ENCODE data around the gene EXT2.

DNA sequence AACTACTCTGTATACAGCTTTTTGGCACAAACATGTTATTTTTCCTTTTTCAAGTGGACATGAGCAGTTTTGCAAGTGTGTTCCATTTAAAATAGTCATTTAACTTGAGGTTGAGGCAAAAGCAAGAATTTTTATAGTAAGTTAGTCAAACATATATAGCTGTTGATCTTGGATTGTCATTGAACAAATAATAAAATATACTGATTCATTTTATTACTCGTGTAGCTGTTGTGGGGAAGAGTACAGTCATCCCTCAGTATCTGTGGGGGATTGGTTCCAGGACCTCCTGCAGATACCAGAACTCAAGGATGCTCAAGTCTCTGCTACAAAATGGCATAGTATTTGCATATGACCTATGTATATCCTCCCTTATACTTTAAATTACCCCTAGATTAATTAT is 45.3 kb downstream of the EXT2 start:
- TF ChIP-seq EZH2 (optimal IDR thresholded peaks at IDR 0.05; ENCODE audit: low read depth, low read length), result no peak
- TF ChIP-seq, protein P1, sequence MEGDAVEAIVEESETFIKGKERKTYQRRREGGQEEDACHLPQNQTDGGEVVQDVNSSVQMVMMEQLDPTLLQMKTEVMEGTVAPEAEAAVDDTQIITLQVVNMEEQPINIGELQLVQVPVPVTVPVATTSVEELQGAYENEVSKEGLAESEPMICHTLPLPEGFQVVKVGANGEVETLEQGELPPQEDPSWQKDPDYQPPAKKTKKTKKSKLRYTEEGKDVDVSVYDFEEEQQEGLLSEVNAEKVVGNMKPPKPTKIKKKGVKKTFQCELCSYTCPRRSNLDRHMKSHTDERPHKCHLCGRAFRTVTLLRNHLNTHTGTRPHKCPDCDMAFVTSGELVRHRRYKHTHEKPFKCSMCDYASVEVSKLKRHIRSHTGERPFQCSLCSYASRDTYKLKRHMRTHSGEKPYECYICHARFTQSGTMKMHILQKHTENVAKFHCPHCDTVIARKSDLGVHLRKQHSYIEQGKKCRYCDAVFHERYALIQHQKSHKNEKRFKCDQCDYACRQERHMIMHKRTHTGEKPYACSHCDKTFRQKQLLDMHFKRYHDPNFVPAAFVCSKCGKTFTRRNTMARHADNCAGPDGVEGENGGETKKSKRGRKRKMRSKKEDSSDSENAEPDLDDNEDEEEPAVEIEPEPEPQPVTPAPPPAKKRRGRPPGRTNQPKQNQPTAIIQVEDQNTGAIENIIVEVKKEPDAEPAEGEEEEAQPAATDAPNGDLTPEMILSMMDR (IDR thresholded peaks at IDR 0.05; ENCODE audit: low read length), result no peak
- TF ChIP-seq EZH2phosphoT487 (IDR thresholded peaks at IDR 0.05; ENCODE audit: low read length), result no peak

Measured in MM.1S (cell line).